NB4 (cell line): ENCODE results near the gene BANP.
"Not testable (repeated sequence)": the region's sequence is repeated elsewhere in the genome, so short reads cannot be mapped to it uniquely, and the experiment has no call there.

Source experiments
- DNase-seq: peaks from one replicate; pipeline ENCODE4 v3.0.0; 2010; ENCODE audit warnings: low read depth
- H3K4me3 ChIP-seq: one replicate; pipeline ENCODE4 v1.5.1; 2011; ENCODE audit warnings: mild to moderate bottlenecking, low read depth, low read length, moderate library complexity
- CTCF ChIP-seq: IDR thresholded peaks from one replicate; pipeline ENCODE4 v1.5.1; 2012; ENCODE audit warnings: low read depth, low read length
- MAX ChIP-seq: IDR thresholded peaks from 2 replicates; pipeline ENCODE4 v1.6.1; 2011; ENCODE audit warnings: low read depth, low read length
- MYC ChIP-seq: IDR thresholded peaks from 2 replicates; pipeline ENCODE4 v1.6.1; 2011; ENCODE audit warnings: low read depth, low read length
- POLR2A ChIP-seq: IDR thresholded peaks from 2 replicates; pipeline ENCODE4 v1.6.1; 2011; ENCODE audit warnings: mild to moderate bottlenecking; ENCODE audit not compliant: insufficient read length; ENCODE audit errors: extremely low read depth

Gene BANP

GRCh38 chr16:88103581-88104188 is 152.5 kb downstream of the BANP start:
- TF ChIP-seq CTCF (no peak), MYC (no peak), POLR2A (no peak), MAX (no peak)
- no peak for DNase-seq
- H3K4me3 ChIP-seq = no peak overlapping the region

- not testable (repeated sequence) for DNase-seq
These were observed 153.1 kb downstream of the BANP start for GRCh38 chr16:88104363-88104762.

GRCh38 chr16:88105574-88106140 is 154.4 kb downstream of the BANP start:
- H3K4me3 ChIP-seq, DNase-seq: not testable (repeated sequence)

More at GRCh38 chr16:88104363-88104762, 153.1 kb downstream of the BANP start:
- not testable (repeated sequence) for H3K4me3 ChIP-seq

- DNase-seq, H3K4me3 ChIP-seq: not testable (repeated sequence)
These were observed 155.3 kb downstream of the BANP start for GRCh38 chr16:88106566-88106965.

- H3K4me3 ChIP-seq = no peak overlapping the region
- TF ChIP-seq MAX (no peak), CTCF (no peak), MYC (no peak), POLR2A (no peak)
- no peak for DNase-seq
These were observed 157.5 kb downstream of the BANP start for GRCh38 chr16:88108762-88109161.

- H3K4me3 ChIP-seq, DNase-seq: not testable (repeated sequence)
These were observed 158.7 kb downstream of the BANP start for GRCh38 chr16:88109726-88110621.

- not testable (repeated sequence) for DNase-seq, H3K4me3 ChIP-seq
These were observed 159.8 kb downstream of the BANP start for GRCh38 chr16:88110875-88111494.

- not testable (repeated sequence) for H3K4me3 ChIP-seq, DNase-seq
These were observed 160.7 kb downstream of the BANP start for GRCh38 chr16:88111976-88112375.

GRCh38 chr16:88113545-88114045 is 162.4 kb downstream of the BANP start:
- DNase-seq = no peak
- no peak for TF ChIP-seq MYC
- no peak for TF ChIP-seq POLR2A
- TF ChIP-seq CTCF = no peak
- no peak for TF ChIP-seq MAX
- no peak overlapping the region for H3K4me3 ChIP-seq

- DNase-seq, H3K4me3 ChIP-seq: not testable (repeated sequence)
These were observed 163.5 kb downstream of the BANP start for GRCh38 chr16:88114541-88115228.
